Ishikawa (cell line): ENCODE results near the gene KIR3DL3.

Experiments
- CEBPB ChIP-seq: IDR thresholded peaks from 2 replicates; pipeline ENCODE4 v1.6.1; 2012
- CREB1 ChIP-seq: IDR thresholded peaks from 2 replicates; pipeline ENCODE4 v1.6.1; 2012; ENCODE audit warnings: low read depth
- EGR1 ChIP-seq: IDR thresholded peaks from 2 replicates; pipeline ENCODE4 v1.6.1; 2012
- EP300 ChIP-seq: IDR thresholded peaks from 2 replicates; pipeline ENCODE4 v1.6.1; 2012; ENCODE audit warnings: borderline replicate concordance
- FOXM1 ChIP-seq: IDR thresholded peaks from 2 replicates; pipeline ENCODE4 v1.6.1; 2012; ENCODE audit warnings: low read depth, borderline replicate concordance
- RAD21 ChIP-seq: IDR thresholded peaks from 2 replicates; pipeline ENCODE4 v1.6.1; 2012; ENCODE audit warnings: low read depth
- TAF1 ChIP-seq: IDR thresholded peaks from 2 replicates; pipeline ENCODE4 v1.6.1; 2012; ENCODE audit warnings: low read depth, mild to moderate bottlenecking
- TCF12 ChIP-seq: IDR thresholded peaks from 2 replicates; pipeline ENCODE4 v1.6.1; 2012; ENCODE audit warnings: low read depth
- YY1 ChIP-seq: IDR thresholded peaks from 2 replicates; pipeline ENCODE4 v1.6.1; 2012; ENCODE audit warnings: low read depth
- TF ChIP-seq, protein P1 (sequence below): IDR thresholded peaks from 2 replicates; pipeline ENCODE4 v1.6.1; 2012; ENCODE audit warnings: low read depth, mild to moderate bottlenecking
- TF ChIP-seq, protein P2 (sequence below): IDR thresholded peaks from 2 replicates; pipeline ENCODE4 v1.6.1; 2012

- TF ChIP-seq EP300: no peak
- TF ChIP-seq CEBPB: no peak
- no peak for TF ChIP-seq TAF1
- TF ChIP-seq, protein P1, sequence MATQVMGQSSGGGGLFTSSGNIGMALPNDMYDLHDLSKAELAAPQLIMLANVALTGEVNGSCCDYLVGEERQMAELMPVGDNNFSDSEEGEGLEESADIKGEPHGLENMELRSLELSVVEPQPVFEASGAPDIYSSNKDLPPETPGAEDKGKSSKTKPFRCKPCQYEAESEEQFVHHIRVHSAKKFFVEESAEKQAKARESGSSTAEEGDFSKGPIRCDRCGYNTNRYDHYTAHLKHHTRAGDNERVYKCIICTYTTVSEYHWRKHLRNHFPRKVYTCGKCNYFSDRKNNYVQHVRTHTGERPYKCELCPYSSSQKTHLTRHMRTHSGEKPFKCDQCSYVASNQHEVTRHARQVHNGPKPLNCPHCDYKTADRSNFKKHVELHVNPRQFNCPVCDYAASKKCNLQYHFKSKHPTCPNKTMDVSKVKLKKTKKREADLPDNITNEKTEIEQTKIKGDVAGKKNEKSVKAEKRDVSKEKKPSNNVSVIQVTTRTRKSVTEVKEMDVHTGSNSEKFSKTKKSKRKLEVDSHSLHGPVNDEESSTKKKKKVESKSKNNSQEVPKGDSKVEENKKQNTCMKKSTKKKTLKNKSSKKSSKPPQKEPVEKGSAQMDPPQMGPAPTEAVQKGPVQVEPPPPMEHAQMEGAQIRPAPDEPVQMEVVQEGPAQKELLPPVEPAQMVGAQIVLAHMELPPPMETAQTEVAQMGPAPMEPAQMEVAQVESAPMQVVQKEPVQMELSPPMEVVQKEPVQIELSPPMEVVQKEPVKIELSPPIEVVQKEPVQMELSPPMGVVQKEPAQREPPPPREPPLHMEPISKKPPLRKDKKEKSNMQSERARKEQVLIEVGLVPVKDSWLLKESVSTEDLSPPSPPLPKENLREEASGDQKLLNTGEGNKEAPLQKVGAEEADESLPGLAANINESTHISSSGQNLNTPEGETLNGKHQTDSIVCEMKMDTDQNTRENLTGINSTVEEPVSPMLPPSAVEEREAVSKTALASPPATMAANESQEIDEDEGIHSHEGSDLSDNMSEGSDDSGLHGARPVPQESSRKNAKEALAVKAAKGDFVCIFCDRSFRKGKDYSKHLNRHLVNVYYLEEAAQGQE: no peak
- TF ChIP-seq RAD21: no peak
- no peak for TF ChIP-seq CREB1
- TF ChIP-seq, protein P2, sequence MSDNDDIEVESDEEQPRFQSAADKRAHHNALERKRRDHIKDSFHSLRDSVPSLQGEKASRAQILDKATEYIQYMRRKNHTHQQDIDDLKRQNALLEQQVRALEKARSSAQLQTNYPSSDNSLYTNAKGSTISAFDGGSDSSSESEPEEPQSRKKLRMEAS: no peak
- no peak for TF ChIP-seq TCF12
- no peak for TF ChIP-seq YY1
- no peak for TF ChIP-seq FOXM1
- TF ChIP-seq EGR1: no peak
These were observed 32.0 kb upstream of the KIR3DL3 start for GRCh38 chr19:54692298-54692615.
